ENCODE measurements around the gene GOLT1A.

GOLT1A gene

DNA sequence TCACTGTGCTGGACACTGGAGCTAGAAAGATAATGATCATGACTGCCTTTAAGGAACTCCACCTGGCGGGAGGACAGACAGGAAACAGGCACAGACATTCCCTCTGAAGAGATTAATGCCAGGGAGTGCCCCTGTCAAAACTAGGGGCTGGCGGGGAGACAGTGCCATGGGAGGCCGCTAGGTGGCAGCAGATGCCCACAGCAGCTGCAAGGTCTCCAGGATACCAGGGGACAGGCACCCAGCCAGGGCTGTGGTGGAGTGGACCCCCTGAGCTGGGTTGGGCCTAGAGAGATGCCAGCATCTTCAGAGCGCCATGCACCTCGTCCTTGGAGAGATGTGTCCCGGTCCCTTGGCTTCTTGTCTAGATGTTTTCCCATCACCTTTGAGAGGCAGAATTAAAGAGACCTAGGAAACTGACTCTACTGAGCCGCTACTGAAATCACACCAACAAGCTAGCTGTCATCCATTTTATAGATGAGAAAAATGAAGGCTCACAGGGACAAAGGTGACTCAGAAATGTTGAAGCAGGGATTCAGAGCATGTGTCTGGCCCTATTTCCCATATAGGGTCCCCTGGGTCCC lies 51.2 kb downstream of the GOLT1A start:
- Histone ChIP-seq H3K4me3 (ENCODE audit: low read length) (no peak overlapping the region), H3K36me3 (ENCODE audit: control insufficient read depth, insufficient read depth, low read length) (no peaks in the 10 kb centered on the region), H3K27ac (ENCODE audit: low read length) (no peak overlapping the region), H3K9me3 (ENCODE audit: control insufficient read depth, insufficient read depth, low read length) (no peaks in the 10 kb centered on the region), H3K4me1 (ENCODE audit: control insufficient read depth, insufficient read depth, low read length) (no peaks in the 10 kb centered on the region), H3K27me3 (ENCODE audit: control insufficient read depth, insufficient read depth, low read length) (no peaks in the 10 kb centered on the region)
- WGBS (ENCODE audit: insufficient coverage, insufficient read length), result no CpG with 5 or more reads among the region's 7 CpGs
- DNase-seq (ENCODE audit: low read depth, low spot score), result peak; percentile 70

DNA sequence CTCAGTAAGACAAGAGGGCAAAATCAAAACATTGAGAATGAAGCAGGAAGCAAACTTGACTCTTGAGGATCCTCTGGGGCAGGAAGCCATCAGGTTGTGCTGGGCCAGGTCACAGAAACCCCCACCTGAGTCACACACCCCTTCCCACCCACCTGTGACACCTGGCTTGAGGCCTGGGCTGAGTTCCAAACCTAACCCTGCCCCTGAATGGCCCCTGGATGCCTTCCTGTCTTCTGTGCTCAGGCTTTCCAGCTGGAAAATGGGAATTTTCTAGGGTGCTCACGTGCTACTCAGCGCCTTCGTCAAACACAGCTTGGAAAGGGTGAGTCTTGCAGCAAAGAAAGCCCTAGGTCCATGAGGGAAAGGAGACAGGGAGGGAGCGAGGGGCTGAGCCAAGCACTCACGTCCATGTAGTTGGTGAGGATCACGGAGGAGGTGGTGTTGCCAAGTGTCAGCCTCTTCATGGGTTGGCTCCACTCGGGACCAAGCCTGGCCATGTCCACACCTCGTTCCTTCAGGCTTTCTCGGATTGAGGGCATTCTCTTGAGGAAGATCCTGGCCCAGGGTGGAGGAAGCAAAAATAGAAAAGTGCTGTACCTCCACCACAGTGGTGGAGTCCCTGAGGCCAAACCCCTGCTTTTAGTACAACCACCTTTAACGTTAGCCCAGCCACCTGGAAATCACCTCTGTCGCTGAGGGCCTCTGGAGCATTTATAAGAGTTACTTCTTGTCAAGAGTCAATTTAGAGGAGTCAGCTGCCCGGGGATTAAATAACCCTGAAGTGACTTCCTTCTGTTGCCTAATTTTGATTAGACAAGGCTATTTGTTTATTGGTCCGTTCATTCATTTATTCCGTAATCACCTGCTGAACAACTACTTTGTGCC lies 51.9 kb downstream of the GOLT1A start:
- Histone ChIP-seq H3K27ac (ENCODE audit: low read length) (no peak overlapping the region), H3K4me1 (ENCODE audit: control insufficient read depth, insufficient read depth, low read length) (no peaks in the 10 kb centered on the region), H3K9me3 (ENCODE audit: control insufficient read depth, insufficient read depth, low read length) (no peaks in the 10 kb centered on the region), H3K4me3 (ENCODE audit: low read length) (no peak overlapping the region), H3K36me3 (ENCODE audit: control insufficient read depth, insufficient read depth, low read length) (no peaks in the 10 kb centered on the region), H3K27me3 (ENCODE audit: control insufficient read depth, insufficient read depth, low read length) (no peaks in the 10 kb centered on the region)
- no peak for DNase-seq (ENCODE audit: low read depth, low spot score)
- no CpG with 5 or more reads among the region's 14 CpGs for WGBS (ENCODE audit: insufficient coverage, insufficient read length)

GRCh38 chr1:204157962-204158361 lies 55.8 kb downstream of the GOLT1A start:
- H3K4me3 ChIP-seq (ENCODE audit: low read length), result no peak overlapping the region
- DNase-seq (ENCODE audit: low read depth, low spot score), result no peak
- no CpG with 5 or more reads among the region's 6 CpGs for whole genome bisulfite sequencing (ENCODE audit: insufficient coverage, insufficient read length)
- no peak overlapping the region for H3K27ac ChIP-seq (ENCODE audit: low read length)
- no peaks in the 10 kb centered on the region for H3K36me3 ChIP-seq (ENCODE audit: control insufficient read depth, insufficient read depth, low read length)
- no peaks in the 10 kb centered on the region for H3K27me3 ChIP-seq (ENCODE audit: control insufficient read depth, insufficient read depth, low read length)
- H3K9me3 ChIP-seq (ENCODE audit: control insufficient read depth, insufficient read depth, low read length), result no peaks in the 10 kb centered on the region
- no peaks in the 10 kb centered on the region for H3K4me1 ChIP-seq (ENCODE audit: control insufficient read depth, insufficient read depth, low read length)

GRCh38 chr1:204155881-204156280 lies 57.9 kb downstream of the GOLT1A start:
- Histone ChIP-seq H3K27ac (ENCODE audit: low read length) (no peak overlapping the region), H3K4me1 (ENCODE audit: control insufficient read depth, insufficient read depth, low read length) (peaks cover 5% of the 10 kb centered on the region; the same call in 1 of the 2 replicates), H3K36me3 (ENCODE audit: control insufficient read depth, insufficient read depth, low read length) (no peaks in the 10 kb centered on the region), H3K27me3 (ENCODE audit: control insufficient read depth, insufficient read depth, low read length) (no peaks in the 10 kb centered on the region), H3K9me3 (ENCODE audit: control insufficient read depth, insufficient read depth, low read length) (no peaks in the 10 kb centered on the region), H3K4me3 (ENCODE audit: low read length) (no peak overlapping the region)
- WGBS (ENCODE audit: insufficient coverage, insufficient read length), result no CpG with 5 or more reads among the region's 10 CpGs
- no peak for DNase-seq (ENCODE audit: low read depth, low spot score)

- DNase-seq (ENCODE audit: low read depth, low spot score), result no peak
- Histone ChIP-seq H3K4me1 (ENCODE audit: control insufficient read depth, insufficient read depth, low read length) (peaks cover 8% of the 10 kb centered on the region; the same call in 1 of the 2 replicates), H3K27me3 (ENCODE audit: control insufficient read depth, insufficient read depth, low read length) (no peaks in the 10 kb centered on the region), H3K9me3 (ENCODE audit: control insufficient read depth, insufficient read depth, low read length) (no peaks in the 10 kb centered on the region), H3K36me3 (ENCODE audit: control insufficient read depth, insufficient read depth, low read length) (no peaks in the 10 kb centered on the region), H3K4me3 (ENCODE audit: low read length) (no peak overlapping the region), H3K27ac (ENCODE audit: low read length) (no peak overlapping the region)
- WGBS (ENCODE audit: insufficient coverage, insufficient read length), result no CpG with 5 or more reads among the region's 15 CpGs
Observed at GRCh38 chr1:204154568-204155255, 59.1 kb downstream of the GOLT1A start.

DNA sequence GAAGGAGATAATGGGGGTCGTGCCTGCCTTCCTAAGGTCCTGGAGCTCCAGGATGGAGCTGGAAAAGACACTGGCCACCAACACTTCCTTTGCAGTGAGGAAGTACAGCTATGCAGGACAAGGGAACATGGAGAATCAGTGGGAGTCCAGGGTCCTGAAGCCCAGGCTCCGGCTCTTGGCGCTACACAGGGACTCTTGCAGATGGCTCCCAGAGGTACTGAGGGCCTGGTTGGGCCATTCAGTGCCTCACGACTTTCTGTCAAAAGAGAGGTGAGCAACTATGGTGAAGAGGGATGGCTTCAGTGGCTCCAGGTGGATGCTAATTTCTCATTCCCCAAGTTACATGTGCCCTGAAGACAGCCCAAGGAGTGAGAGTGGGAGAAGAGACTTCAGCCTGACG lies 60.1 kb downstream of the GOLT1A start:
- Histone ChIP-seq H3K4me1 (ENCODE audit: control insufficient read depth, insufficient read depth, low read length) (peaks cover 9% of the 10 kb centered on the region; the same call in 1 of the 2 replicates), H3K27ac (ENCODE audit: low read length) (no peak overlapping the region), H3K27me3 (ENCODE audit: control insufficient read depth, insufficient read depth, low read length) (no peaks in the 10 kb centered on the region), H3K36me3 (ENCODE audit: control insufficient read depth, insufficient read depth, low read length) (no peaks in the 10 kb centered on the region), H3K9me3 (ENCODE audit: control insufficient read depth, insufficient read depth, low read length) (no peaks in the 10 kb centered on the region), H3K4me3 (ENCODE audit: low read length) (no peak overlapping the region)
- WGBS (ENCODE audit: insufficient coverage, insufficient read length), result no CpG with 5 or more reads among the region's 5 CpGs
- no peak for DNase-seq (ENCODE audit: low read depth, low spot score)

- H3K9me3 ChIP-seq (ENCODE audit: control insufficient read depth, insufficient read depth, low read length), result no peaks in the 10 kb centered on the region
- H3K36me3 ChIP-seq (ENCODE audit: control insufficient read depth, insufficient read depth, low read length), result no peaks in the 10 kb centered on the region
- H3K27me3 ChIP-seq (ENCODE audit: control insufficient read depth, insufficient read depth, low read length), result no peaks in the 10 kb centered on the region
- H3K4me3 ChIP-seq (ENCODE audit: low read length), result peak overlapping the region; percentile 74; the same call in 1 of the 2 replicates
- H3K4me1 ChIP-seq (ENCODE audit: control insufficient read depth, insufficient read depth, low read length), result peaks cover 20% of the 10 kb centered on the region; the same call in 1 of the 2 replicates
- DNase-seq (ENCODE audit: low read depth, low spot score), result no peak
- no CpG with 5 or more reads among the region's 25 CpGs for WGBS (ENCODE audit: insufficient coverage, insufficient read length)
- H3K27ac ChIP-seq (ENCODE audit: low read length), result no peak overlapping the region
Observed at GRCh38 chr1:204152310-204153044, 61.3 kb downstream of the GOLT1A start.

DNA sequence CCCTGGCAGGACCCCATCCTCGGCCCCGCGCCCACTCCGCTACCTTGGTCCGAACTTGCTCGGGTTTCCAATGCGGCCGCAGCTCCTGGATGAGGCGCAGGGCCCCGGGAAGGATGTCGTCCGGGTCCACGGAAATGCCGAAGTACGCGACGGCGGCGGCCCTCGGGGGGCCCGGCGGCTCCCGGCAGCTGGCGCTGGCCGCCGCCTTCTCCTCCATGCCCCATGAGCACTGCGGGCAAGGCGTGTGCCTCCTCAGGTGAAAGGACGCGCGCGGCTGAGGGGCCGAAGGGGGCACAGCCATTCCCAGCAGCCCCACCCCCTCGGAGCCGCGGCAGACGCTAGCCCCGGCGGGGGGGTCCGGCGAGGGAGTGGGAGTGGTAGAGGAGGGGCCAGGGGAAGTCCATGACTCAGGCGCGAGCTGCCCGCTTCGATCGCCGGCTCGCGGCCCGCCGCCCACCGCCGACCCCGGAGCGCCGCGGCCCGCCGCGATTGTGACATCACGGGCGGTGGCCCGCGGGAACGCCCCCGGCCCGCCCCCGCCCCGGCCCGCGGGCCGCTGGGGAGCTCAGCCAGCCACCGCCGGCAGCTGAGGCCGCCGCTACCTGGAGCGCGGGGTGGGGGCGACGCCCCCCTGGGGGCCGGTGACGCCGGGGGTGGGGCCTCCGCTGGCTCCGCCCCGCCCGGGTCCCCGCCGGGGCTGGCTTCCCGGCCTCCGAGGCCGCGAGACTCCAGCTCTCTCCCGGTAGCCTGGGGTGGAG lies 62.1 kb downstream of the GOLT1A start, which contains the start of gene ETNK2:
TSS of gene ETNK2 (minus strand) at position 493 of the 758 bp plus-strand sequence. CDS start at position 301, 192 bp downstream.
- H3K36me3 ChIP-seq (ENCODE audit: control insufficient read depth, insufficient read depth, low read length), result no peaks in the 10 kb centered on the region
- no peaks in the 10 kb centered on the region for H3K27me3 ChIP-seq (ENCODE audit: control insufficient read depth, insufficient read depth, low read length)
- no CpG with 5 or more reads among the region's 94 CpGs for WGBS (ENCODE audit: insufficient coverage, insufficient read length)
- H3K27ac ChIP-seq (ENCODE audit: low read length), result no peak within 1 kb of the TSS
- peak within 1 kb of the TSS; percentile 74 for H3K4me3 ChIP-seq (ENCODE audit: low read length)
- H3K9me3 ChIP-seq (ENCODE audit: control insufficient read depth, insufficient read depth, low read length), result no peaks in the 10 kb centered on the region
- H3K4me1 ChIP-seq (ENCODE audit: control insufficient read depth, insufficient read depth, low read length), result peaks cover 26% of the 10 kb centered on the region
- no peak for DNase-seq (ENCODE audit: low read depth, low spot score)

GRCh38 chr1:204150702-204151551 lies 62.9 kb downstream of the GOLT1A start:
- no peaks in the 10 kb centered on the region for H3K36me3 ChIP-seq (ENCODE audit: control insufficient read depth, insufficient read depth, low read length)
- no peaks in the 10 kb centered on the region for H3K27me3 ChIP-seq (ENCODE audit: control insufficient read depth, insufficient read depth, low read length)
- peaks cover 30% of the 10 kb centered on the region for H3K4me1 ChIP-seq (ENCODE audit: control insufficient read depth, insufficient read depth, low read length)
- no peak overlapping the region for H3K27ac ChIP-seq (ENCODE audit: low read length)
- no CpG with 5 or more reads among the region's 33 CpGs for WGBS (ENCODE audit: insufficient coverage, insufficient read length)
- no peaks in the 10 kb centered on the region for H3K9me3 ChIP-seq (ENCODE audit: control insufficient read depth, insufficient read depth, low read length)
- H3K4me3 ChIP-seq (ENCODE audit: low read length), result peak overlapping the region; percentile 74; the same call in 1 of the 2 replicates
- DNase-seq (ENCODE audit: low read depth, low spot score), result no peak
